GM19372 (cell line): Measurements from ENCODE around the gene KLF11.

Experiments used
- ATAC-seq: cut with Tn5 transposase; IDR thresholded peaks from one replicate; pipeline ENCODE4 v1.9.1; 2021; ENCODE audit warnings: mild to moderate bottlenecking, low read depth, moderate library complexity; ENCODE audit not compliant: unreplicated experiment

KLF11 gene

DNA sequence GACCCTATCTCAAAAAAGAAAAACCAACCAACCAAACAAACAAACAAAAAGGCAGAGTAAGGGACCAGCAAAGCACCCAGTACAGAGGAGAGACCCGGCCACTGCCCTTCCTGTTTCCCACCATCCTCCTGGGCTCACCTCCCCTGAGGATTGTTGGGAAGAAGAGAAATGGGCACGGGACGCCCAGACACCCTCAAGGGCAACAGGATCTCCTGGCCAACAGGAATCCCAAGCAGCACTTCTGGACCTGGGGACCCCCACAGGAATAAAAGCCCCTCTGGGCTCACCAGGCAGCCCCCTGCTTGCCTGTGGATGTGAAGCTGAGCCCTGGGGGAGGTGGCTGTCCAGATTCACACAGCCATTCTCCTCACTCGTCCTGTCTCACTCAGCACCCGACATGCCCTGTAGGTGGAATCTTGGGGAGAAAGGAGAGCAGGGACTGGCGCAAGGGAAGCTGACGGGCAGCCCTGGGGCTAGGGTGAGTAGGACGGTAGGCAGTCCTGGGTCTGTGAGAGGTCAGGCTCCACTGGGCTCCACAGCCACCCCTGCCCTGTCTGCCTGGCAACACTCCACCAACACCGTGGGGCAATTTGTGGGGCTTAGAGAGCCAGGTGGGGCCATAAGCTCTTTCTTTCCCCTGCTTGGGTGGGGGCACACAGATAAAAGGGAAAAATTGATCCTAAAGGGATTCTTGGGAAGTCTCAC is 18.0 kb downstream of the KLF11 start:
- no peak for ATAC-seq

DNA sequence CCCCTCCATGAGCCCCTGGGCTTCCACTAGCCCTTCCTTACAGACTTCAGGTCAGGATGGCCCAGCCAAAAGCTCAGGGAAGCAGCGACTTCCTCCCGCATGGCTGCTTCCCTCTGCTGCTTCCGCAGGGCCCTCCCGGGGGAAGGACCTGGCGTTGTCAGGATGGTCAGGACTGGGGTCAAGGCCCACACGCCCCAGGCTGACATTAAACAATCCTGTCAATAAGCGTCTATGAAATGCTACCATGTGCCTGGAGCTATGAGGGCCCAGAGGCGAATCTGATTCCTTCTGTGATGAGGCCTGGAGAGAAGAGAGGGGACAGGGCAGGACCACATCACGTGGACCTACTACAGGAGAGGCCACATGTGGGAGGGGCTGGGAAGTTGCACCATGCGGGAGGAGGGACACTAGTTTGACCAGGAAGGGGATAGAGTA is 19.6 kb downstream of the KLF11 start:
- ATAC-seq: no peak

DNA sequence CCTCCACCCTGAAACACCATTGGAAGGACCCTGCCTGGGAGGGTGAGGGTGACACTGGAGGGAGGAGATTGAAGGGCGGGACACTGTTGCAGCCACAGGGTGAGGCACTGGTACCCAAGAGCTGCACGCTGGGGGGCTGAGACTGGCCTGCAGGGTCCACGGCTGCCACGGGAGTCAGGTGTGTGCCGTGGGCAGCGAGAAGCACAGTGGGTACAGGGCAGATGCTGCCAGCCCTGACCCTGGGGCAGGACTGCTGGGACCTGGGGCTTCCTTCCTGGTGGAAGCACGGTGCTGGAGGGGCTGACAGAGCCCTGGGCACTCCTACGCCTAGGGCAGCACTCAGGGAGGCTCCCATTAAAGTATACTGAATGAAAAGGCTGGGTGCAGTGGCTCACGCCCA is 20.2 kb downstream of the KLF11 start:
- ATAC-seq: no peak

DNA sequence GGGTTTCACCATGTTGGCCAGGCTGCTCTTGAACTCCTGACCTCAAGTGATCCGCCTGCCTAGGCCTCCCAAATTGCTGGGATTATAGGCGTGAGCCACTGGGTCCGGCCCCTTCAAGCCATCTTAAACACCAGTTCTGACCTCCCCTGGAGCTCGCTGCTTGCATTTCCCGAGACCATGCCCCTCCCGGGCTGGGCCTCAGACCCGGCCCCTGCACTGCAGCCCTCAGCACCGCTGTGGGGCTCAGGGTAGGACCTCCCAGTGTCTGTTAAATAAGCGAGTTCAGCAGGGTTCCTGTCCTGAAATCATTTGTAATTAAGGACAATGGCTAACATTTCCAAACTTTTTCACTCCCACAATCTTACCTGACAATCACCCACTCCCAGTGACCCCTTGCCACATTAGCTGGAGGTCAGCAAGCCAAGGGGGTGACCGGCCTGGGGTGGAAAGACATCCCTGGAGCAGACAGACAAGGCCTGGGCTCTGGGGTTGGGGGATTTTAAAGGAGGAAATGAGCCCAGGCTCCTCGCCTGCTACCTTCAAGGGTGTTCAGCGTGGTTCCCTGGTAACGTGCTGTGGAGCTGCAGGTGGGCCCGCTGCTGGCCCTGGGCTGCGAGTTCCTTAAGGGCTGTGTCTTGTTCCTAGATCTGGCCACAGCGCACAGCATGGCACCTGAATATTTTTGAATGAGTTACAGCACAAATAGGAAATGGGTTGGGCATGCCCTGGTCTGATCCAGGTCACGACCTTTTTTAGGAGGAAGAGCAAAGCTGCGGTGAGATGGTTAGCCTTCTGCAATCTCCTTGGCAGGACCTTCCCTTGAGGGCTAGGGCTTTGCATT is 21.8 kb downstream of the KLF11 start:
- no peak for ATAC-seq

DNA sequence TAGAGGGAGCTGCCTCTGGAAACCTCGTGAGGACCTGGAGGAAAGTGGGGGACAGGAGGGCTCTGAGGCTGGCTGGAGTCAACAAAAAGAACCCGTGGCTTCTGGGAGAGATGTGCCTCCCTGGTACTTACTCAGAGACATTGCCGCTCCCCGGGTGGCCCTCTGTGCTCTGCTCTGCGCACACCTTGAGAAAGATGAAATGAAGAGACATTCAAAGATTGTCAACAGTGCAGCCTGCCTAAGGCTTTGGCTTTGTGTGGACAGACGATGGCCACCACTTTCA is 22.4 kb downstream of the KLF11 start:
- ATAC-seq: no peak

DNA sequence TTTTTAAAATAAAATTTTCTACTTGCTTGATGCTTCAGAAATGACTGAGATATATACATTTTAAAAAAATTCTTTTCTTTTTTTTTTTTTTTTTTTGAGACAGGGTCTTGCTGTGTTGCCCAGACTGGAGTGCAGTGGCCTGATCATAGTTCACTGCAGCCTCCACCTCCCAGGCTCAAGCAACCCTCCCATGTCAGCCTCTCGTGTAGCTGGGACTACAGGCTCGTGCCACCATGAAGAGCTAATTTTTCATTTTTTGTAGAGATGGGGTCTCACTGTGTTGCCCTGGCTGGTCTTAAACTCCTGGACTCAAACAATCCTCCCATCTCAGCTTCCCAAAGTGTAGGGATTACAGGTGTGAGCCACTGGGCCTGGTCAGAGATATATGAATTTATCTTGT is 24.0 kb downstream of the KLF11 start:
- no peak for ATAC-seq

DNA sequence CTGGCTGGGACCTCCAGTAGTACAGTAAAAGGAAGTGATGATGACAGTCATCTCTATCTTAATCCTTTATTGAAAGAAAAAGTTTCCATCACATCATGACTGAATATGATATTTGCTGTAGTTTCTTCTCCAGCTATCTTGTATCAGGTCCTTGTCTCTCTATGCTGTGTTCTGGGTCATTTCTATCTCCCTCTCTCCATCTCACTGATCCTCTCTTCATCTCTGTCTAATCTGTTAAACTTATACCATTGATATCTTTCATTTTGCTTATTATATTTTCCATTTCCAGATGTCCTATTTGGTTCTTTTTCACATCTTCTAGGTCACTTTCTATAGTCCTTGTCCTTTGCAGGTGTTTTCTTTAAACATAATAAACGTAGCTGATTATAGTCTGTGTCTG is 24.5 kb downstream of the KLF11 start:
- no peak for ATAC-seq

DNA sequence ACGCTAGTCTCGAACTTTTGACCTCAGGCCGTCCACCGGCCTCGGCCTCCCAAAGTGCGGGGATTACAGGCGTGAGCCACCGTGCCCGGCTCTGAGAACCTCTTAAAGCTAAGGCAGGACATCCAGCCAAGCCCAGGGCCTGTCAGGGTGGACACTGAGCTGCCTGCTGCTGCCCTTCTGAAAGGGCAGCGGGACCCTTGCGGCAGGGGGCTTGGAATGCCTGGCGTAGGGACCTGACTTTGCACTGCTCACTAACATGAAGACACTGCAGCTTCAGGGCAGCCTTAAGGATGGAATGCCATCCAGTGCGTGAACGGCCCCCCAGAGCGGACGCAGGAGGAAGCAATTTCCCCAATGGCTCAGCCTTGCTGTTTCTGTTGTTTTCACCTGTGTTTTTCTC is 27.8 kb downstream of the KLF11 start:
- ATAC-seq: no peak

DNA sequence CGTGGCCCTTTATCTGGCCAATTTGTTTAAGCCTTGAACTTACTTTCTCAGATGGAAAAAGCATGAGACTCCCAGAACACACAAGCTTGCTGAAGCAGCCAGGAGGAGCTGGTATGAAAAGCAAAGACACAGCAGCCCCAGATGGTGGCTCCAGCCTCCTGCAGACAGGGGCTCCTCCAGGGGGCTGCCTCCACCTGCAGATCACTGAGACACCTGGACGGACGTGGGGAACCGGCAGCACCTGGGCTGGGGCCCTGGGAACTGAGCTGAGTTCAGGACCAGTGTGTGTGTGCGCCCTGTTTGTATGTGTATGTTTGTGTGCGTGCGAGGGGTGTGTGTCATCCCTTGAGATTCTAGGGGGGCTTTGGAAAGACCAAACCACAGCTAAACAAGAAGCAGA is 28.2 kb downstream of the KLF11 start:
- ATAC-seq: no peak

DNA sequence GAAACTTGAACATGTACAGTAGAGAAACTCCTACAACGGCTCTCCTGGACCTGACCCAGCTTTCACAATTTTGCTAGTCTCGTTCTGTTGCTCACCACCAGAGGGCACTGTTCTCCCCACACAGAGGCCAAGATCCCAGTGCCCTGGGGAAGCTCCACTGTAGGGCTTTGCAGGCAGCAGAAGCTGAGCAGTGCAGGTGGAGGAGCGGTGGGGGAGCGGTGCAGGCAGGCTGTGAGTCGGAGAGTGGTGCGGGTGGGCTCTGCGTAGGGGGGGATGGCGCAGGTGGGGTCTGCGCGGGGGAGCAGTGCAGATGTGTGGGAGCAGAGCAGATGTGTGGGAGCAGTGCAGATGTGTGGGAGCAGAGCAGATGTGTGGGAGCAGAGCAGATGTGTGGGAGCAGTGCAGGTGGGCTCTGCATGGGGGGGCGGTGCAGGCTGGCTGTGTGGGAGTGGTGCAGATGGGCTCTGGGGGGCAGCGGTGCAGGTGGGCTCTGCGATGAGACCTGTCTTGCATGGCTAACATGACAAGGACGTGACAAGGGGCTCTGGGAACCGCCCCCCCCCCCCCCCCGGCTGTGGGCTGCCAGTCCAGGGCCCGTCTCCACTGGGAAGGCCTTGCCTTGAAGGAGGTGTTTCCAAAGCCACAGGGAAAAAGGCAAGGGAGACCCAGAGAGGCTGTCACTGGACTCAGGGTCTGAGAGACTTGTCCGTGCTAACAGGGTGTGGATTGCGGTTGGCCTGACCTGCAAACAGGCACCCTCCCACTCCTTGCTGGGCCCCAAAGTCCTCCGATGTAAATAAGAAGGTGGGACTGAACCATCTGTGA is 29.5 kb downstream of the KLF11 start:
- ATAC-seq: peak; percentile 87

DNA sequence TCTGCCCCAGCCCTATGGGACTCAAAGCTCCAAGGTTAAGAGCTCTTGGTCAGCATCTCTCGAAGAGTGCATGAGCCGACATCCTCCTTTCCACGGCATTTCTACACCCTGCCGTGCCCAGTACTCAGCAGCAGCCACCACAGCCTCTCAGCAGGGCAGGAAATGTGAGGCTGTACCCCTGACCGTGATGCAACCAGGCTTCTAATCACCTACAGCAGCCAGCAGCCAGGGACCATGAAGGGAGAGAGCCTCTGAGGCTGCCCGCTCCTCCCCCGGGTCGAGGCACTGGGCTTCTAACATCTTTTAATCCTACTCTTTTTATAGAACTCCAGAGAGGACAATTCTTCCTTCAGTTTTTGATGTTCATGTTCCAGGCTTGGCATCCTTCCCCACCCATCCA is 30.4 kb downstream of the KLF11 start:
- ATAC-seq: no peak

DNA sequence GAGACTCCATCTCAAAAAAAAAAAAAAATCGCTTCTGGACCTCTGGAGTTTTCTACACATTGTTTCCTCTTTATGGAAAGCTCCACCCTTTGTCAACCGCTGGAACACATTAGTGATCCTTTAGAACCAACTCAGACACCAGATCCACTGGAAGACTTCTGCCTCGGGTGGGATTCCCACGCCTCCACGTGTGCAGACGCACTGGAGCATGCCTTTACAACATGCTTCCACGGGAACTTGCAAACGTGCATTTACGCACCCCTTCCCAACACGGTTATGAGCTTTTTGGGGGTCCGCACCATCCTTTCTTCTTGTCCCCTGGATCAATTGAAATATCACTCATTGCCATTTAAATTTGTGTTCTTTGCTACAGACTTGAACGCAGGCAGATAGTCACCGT is 31.8 kb downstream of the KLF11 start:
- no peak for ATAC-seq

DNA sequence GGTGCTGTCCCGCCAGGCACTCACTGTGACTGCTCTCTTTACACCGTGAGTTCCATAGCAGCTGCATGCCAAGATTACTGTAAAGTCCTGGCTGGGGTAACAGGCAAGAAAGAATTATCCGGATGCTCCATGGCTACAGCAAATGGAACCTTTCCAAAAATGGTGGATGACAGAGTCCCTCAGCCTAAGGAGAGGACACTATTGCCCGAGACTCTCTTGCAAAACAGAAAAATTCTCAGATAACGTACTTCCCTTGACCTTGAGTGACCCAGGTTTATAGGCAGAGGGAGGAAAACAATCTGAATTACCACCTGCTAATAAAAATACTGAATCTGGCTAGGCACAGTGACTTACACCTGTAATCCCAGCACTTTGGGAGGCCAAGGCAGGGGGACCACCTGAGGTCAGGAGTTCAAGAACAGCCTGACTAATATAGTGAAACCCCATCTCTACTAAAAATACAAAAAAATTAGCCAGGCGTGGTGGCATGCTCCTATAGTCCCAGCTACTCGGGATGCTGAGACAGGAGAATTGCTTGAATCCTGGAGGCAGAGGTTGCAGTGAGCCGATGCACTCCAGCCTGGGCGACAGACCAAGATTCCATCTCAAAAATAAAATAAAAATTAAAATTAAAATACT is 32.3 kb downstream of the KLF11 start:
- ATAC-seq: no peak

DNA sequence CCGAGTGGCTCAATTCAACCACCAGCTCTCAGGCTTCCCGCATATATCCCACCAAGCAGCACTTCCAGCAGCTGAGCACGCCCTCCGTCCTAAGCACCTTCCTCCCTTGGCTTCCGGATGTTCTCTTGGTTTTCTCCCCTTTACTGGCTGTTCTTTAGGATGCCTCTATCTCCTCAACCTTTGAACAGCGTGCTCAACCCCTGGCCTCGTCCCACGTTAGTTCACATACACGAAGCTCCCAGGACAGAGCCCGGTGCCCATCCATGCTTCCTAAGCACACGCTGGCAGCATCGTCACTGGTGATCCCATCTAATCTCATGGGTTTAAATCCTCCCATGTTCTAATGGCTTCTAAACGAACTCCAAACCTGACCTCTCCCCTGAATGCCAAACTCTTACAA is 33.2 kb downstream of the KLF11 start:
- ATAC-seq: no peak

DNA sequence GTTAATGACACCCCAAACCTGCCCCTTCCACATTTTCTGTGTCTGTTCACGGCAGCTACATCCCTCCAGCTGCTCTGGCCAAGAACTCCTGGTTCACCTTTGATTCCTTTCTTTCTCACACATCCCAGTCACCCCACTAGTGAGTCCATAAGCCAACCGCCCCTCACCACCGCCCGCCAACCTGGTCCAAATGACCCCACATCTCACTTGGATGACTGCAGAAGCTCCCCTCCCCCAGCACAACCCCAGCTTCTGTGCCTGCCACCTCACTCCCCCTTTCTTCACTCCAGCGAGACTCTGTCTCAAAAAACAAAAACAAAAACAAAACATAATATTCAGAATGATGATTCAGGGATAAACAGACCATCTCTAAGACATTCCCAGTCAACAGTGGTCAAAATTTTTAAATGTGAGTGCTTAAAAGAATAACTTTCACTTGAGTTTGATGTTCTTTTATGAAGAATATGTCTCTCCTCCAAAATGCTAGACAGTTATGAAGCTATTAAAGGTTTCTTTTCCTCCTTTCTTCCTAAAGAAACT is 33.7 kb downstream of the KLF11 start:
- ATAC-seq: no peak

DNA sequence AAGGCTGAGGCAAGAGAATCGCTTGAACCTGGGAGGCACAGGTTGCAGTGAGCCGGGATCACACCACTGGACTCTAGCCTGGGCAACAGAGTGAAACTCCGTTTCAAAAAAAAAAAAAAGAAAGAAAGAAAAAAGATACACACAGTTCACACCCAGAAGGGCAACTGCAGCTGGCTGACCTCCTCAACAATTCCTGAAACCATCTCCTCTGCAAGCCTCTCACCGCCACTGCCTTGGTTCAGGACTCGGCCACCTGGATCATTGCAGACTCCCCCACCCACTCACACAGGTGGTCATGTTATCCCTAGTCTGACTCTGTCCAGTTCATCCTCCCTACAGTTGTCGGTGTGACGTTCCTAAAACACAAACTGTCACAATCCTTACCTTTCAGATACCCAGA is 34.7 kb downstream of the KLF11 start:
- ATAC-seq: no peak

DNA sequence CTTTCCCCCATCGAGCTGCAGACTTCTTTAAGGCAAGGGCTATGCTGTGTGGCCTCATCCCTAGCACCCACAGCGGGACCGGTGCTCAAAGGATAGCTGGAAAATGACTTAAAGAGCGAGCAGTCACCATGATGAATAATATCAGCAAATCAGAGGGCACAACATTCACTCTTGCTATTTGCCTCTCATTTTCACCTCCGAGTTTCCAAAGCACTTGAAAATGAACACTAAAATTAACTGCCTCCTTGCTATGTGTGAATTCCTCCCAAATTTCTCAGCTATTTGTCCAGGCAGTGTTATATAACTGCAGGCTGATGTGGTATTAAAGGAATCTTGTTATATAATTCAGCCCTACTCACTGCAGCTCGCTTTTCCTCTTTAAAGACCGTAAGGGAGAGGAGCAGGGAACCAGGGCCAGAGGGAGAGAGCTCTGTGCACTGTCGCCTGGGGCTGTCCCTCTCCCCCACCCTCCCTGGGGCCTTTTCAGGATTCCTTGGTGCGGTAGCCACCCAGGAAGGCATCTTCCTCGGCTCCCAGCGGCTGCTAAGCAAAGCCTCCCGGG is 35.4 kb downstream of the KLF11 start:
- ATAC-seq: no peak

DNA sequence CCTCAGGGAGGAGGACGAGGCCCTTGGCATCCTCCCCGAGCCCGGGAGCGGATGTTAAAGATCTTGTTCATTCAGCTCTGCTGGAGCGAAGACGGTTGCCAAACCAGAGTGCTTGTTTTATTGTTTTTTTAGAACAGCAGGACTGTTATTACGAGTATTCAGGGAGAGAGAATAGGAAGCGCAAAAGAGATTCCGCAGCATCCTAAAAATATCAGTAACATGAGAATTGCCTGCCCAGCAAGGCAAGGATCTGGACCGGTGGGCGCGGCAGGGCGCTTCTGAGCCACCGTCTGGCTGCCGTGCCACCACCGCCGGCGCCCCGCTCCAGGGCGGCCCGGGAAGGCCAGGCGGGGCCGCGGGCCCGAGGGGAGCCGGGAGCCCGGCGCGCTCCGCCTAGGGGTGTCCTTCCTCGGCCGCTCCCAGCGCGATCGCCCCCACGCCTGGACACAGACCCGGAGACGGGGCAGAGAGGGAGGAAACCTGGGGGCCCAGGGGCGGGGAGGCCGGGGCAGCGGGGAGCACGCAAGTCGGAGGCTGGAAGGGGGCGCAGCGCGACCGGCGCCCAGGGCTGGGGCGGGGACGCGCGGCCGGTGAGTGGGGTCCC is 36.0 kb downstream of the KLF11 start:
- ATAC-seq: peak; percentile 25

DNA sequence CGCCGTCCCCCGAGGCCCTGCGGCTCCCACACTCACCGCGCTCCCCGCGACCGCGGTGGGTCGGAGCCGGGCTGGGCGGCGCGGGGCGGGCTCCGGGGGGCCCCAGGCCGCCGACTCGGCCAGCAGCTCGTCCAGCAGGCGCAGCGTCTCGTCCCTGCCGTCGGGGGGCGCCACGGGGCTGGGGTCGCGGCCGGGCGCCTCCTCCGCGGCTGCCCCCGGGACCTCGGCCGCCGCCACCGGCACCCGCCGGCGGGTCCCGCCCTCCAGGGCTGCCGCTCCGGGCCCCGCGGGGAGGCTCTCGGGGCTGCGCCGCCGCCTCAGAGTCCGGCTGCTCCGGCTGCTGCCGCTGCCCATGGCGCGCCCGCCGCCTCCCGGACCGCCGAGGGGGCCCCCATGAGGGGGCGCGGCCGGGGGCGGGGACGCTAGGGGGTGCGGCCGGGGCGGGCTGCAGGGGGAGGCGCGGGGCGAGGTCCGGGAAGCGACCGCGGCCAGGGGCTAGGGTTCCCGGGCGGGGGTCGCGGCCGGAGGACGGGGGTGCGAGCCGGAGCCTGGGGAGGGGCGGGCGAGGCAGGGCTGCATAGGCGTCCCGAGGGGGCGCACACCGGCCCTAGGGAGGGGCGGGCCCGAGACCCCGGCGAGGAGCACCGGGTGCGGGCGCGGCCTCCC is 36.7 kb downstream of the KLF11 start, which contains the start of gene CYS1:
Gene CYS1 (minus strand): TSS at position 542 of the 666 bp plus-strand sequence. CDS start 188 bp downstream, at position 354.
- ATAC-seq: peak; percentile 37
